ENCODE results near the gene PGC.

- TF ChIP-seq EP300 (IDR thresholded peaks at IDR 0.05) (no peak), CTCF (IDR thresholded peaks at IDR 0.05) (no peak)
Observed at GRCh38 chr6:41779336-41779735, 32.1 kb upstream of the PGC start.
